ENCODE results near the gene SETBP1.

- TF ChIP-seq YY1 (IDR thresholded peaks at IDR 0.05; ENCODE audit: insufficient read depth, insufficient read length) (no peak), ZNF274 (IDR thresholded peaks at IDR 0.05; ENCODE audit: low read depth, low read length) (no peak)
Measured at GRCh38 chr18:44698518-44698917, 17.8 kb downstream of the SETBP1 start.
